Measurements from ENCODE around the gene SUGT1. TPM values are rescaled to one million over a fixed set of nuclear protein-coding genes. Genes with fewer than 3 reads are reported as not detected.

The SUGT1 gene
- total RNA-seq, 6 experiments from 2014 or later: 15.4 to 29.3 (median 23.9) TPM

GRCh38 chr13:52726258-52726657 lies 73.6 kb downstream of the SUGT1 start:
- TF ChIP-seq, protein P1, sequence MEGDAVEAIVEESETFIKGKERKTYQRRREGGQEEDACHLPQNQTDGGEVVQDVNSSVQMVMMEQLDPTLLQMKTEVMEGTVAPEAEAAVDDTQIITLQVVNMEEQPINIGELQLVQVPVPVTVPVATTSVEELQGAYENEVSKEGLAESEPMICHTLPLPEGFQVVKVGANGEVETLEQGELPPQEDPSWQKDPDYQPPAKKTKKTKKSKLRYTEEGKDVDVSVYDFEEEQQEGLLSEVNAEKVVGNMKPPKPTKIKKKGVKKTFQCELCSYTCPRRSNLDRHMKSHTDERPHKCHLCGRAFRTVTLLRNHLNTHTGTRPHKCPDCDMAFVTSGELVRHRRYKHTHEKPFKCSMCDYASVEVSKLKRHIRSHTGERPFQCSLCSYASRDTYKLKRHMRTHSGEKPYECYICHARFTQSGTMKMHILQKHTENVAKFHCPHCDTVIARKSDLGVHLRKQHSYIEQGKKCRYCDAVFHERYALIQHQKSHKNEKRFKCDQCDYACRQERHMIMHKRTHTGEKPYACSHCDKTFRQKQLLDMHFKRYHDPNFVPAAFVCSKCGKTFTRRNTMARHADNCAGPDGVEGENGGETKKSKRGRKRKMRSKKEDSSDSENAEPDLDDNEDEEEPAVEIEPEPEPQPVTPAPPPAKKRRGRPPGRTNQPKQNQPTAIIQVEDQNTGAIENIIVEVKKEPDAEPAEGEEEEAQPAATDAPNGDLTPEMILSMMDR (IDR thresholded peaks at IDR 0.05): no peak
- no peak for TF ChIP-seq POLR2A (IDR thresholded peaks at IDR 0.05)
- DNase-seq: no peak
- Histone ChIP-seq H3K36me3 (no peaks in the 10 kb centered on the region), H3K27ac (no peak overlapping the region), H3K27me3 (no peaks in the 10 kb centered on the region), H3K4me1 (no peaks in the 10 kb centered on the region), H3K4me3 (no peak overlapping the region), H3K9me3 (no peaks in the 10 kb centered on the region)
- WGBS (ENCODE audit: insufficient coverage, low coverage, low lambda C conversion rate, missing lambda C conversion rate): no CpG with 5 or more reads among the region's 2 CpGs
- intact Hi-C loops (cut with DNase I): no loop called here
- ATAC-seq: no peak

DNA sequence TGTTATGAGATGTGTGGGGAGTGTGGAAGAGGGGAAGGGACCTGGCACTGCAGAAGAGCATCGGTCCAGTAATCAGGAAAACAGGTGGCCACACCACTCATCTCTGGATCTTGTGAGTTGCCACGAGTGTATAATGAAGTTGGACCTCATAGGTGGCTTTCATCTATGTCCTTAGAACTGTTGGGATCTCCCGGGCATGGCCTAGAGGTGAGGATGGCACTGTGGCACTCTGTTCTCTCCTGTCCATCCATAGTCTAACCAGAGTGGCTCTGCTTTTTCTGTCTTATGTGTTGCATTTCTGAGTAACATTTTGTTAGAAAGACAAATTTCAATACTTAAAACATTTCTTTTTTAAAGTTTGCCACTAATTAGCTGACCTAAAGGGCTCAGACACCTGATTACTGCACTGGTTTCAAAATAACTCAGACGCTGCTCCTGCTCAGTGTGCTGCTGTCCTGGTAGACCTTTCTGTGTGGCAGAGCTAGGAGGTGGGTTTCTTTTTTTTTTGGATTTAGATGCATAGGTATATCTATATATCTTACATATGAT lies 81.5 kb downstream of the SUGT1 start:
- Histone ChIP-seq H3K4me1 (peaks cover 0 to 7% (median 0%) of the 10 kb centered on the region in 4 donors), H3K9me3 (no peaks in the 10 kb centered on the region), H3K27me3 (peaks cover 0 to 7% of the 10 kb centered on the region in 2 donors), H3K36me3 (no peaks in the 10 kb centered on the region), H3K27ac (no peak overlapping the region), H3K4me3 (no peak overlapping the region)
- DNase-seq (no peak), ATAC-seq (no peak)
- 68% methylated on average over 1 of the region's 4 CpGs for WGBS (ENCODE audit: insufficient coverage, low coverage, low lambda C conversion rate, missing lambda C conversion rate)
- intact Hi-C loops (cut with DNase I): no loop called here
- TF ChIP-seq, protein P1 (IDR thresholded peaks at IDR 0.05): no peak
- no peak for TF ChIP-seq POLR2A (IDR thresholded peaks at IDR 0.05)

GRCh38 chr13:52736891-52737290 lies 84.3 kb downstream of the SUGT1 start:
- H3K9me3 ChIP-seq: no peaks in the 10 kb centered on the region
- 58% methylated on average over 2 of the region's 2 CpGs for WGBS (ENCODE audit: insufficient coverage, low coverage, low lambda C conversion rate, missing lambda C conversion rate)
- H3K4me1 ChIP-seq: peaks cover 0 to 7% (median 0%) of the 10 kb centered on the region in 4 donors
- TF ChIP-seq, protein P1 (IDR thresholded peaks at IDR 0.05): no peak
- TF ChIP-seq POLR2A (IDR thresholded peaks at IDR 0.05): no peak
- intact Hi-C loops (cut with DNase I): no loop called here
- no peak overlapping the region for H3K4me3 ChIP-seq
- no peak overlapping the region for H3K27ac ChIP-seq
- ATAC-seq: no peak
- DNase-seq: no peak
- no peaks in the 10 kb centered on the region for H3K36me3 ChIP-seq
- H3K27me3 ChIP-seq: peaks cover 0 to 12% of the 10 kb centered on the region in 2 donors

DNA sequence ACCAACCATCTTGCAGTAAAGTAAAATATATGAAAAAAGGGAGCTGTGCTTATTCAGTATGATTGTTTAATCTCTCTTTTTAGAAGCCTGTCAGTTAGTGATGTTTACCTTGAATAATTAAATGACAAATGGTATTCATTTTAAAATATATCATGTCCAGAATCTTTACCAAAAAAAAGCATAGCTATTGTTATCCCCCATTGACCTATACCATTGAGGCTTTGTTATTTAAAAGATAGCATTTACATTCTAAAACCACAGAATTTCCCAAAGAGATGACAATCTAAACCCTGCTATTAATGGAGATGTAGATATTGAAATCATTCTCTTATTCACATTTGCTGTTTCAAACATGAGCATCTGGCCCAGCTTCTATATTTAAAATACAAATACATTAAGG lies 84.8 kb downstream of the SUGT1 start:
- ATAC-seq: no peak
- Histone ChIP-seq H3K4me3 (no peak overlapping the region), H3K27ac (no peak overlapping the region), H3K4me1 (peaks cover 0 to 7% (median 0%) of the 10 kb centered on the region in 4 donors), H3K27me3 (peaks cover 0 to 12% of the 10 kb centered on the region in 2 donors), H3K36me3 (no peaks in the 10 kb centered on the region), H3K9me3 (no peaks in the 10 kb centered on the region)
- intact Hi-C loops (cut with DNase I): no loop called here
- TF ChIP-seq, protein P1 (IDR thresholded peaks at IDR 0.05): no peak
- TF ChIP-seq POLR2A (IDR thresholded peaks at IDR 0.05): no peak
- DNase-seq: no peak

GRCh38 chr13:52737965-52738364 lies 85.3 kb downstream of the SUGT1 start:
- peaks cover 0 to 7% (median 0%) of the 10 kb centered on the region in 4 donors for H3K4me1 ChIP-seq
- no peak for DNase-seq
- H3K27ac ChIP-seq: no peak overlapping the region
- H3K36me3 ChIP-seq: no peaks in the 10 kb centered on the region
- H3K9me3 ChIP-seq: no peaks in the 10 kb centered on the region
- TF ChIP-seq, protein P1 (IDR thresholded peaks at IDR 0.05): no peak
- TF ChIP-seq POLR2A (IDR thresholded peaks at IDR 0.05): no peak
- intact Hi-C loops (cut with DNase I): no loop called here
- no peak for ATAC-seq
- H3K4me3 ChIP-seq: no peak overlapping the region
- WGBS (ENCODE audit: insufficient coverage, low coverage, low lambda C conversion rate, missing lambda C conversion rate): 68% methylated on average over 4 of the region's 4 CpGs
- H3K27me3 ChIP-seq: peaks cover 0 to 12% of the 10 kb centered on the region in 2 donors
